SK-N-SH treated with all-trans-retinoic acid at 6 μM for 48 hours (cell line): ENCODE data around the gene DVL1.

Experiments
- ATAC-seq: fragments of 200-7000 bp; cut with Tn5 transposase; 3 replicates; pipeline ENCODE4 v1.9.1; 2020; ENCODE audit warnings: mild to moderate bottlenecking, moderate library complexity
- ARNTL ChIP-seq: fragments of 450-650 bp; formaldehyde crosslinking; IDR thresholded peaks from 2 replicates; pipeline ENCODE4 v1.5.0; 2020; ENCODE audit warnings: low read depth, mild to moderate bottlenecking, moderate library complexity, borderline replicate concordance
- BACH2 ChIP-seq: fragments of 250-450 bp; sonication (Bioruptor Pico); IDR thresholded peaks from 2 replicates; pipeline ENCODE4 v1.9.0; 2021; ENCODE audit warnings: mild to moderate bottlenecking, borderline replicate concordance
- CSDC2 ChIP-seq: fragments of 250-450 bp; sonication (Bioruptor Pico); IDR thresholded peaks from 2 replicates; pipeline ENCODE4 v1.5.0; 2020; ENCODE audit warnings: mild to moderate bottlenecking, moderate library complexity
- ESRRG ChIP-seq: fragments of 250-450 bp; sonication (Bioruptor Pico); IDR thresholded peaks from 2 replicates; pipeline ENCODE4 v1.6.1; 2021; ENCODE audit warnings: mild to moderate bottlenecking
- GLIS3 ChIP-seq: fragments of 250-450 bp; sonication (Bioruptor Pico); IDR thresholded peaks from 2 replicates; pipeline ENCODE4 v1.5.0; 2020; ENCODE audit warnings: mild to moderate bottlenecking, moderate library complexity
- ISL1 ChIP-seq: fragments of 250-450 bp; sonication (Bioruptor Pico); IDR thresholded peaks from 2 replicates; pipeline ENCODE4 v2.1.2; 2022; ENCODE audit warnings: mild to moderate bottlenecking, moderate library complexity
- OSR1 ChIP-seq: fragments of 250-450 bp; sonication (Bioruptor Pico); IDR thresholded peaks from 2 replicates; pipeline ENCODE4 v1.8.0; 2022; ENCODE audit warnings: moderate library complexity, mild to moderate bottlenecking, inconsistent platforms
- PPARA ChIP-seq: fragments of 250-450 bp; sonication (Bioruptor Pico); IDR thresholded peaks from 2 replicates; pipeline ENCODE4 v1.5.0; 2020; ENCODE audit warnings: mild to moderate bottlenecking, borderline replicate concordance
- RARB ChIP-seq: fragments of 250-450 bp; sonication (Bioruptor Pico); IDR thresholded peaks from 2 replicates; pipeline ENCODE4 v1.8.0; 2021; ENCODE audit warnings: mild to moderate bottlenecking, moderate library complexity
- SNAI2 ChIP-seq: fragments of 250-450 bp; sonication (Bioruptor Pico); IDR thresholded peaks from 2 replicates; pipeline ENCODE4 v1.5.0; 2020; ENCODE audit warnings: mild to moderate bottlenecking, moderate library complexity
- TCF4 ChIP-seq: fragments of 250-450 bp; sonication (Bioruptor Pico); IDR thresholded peaks from 2 replicates; pipeline ENCODE4 v1.8.0; 2021; ENCODE audit warnings: mild to moderate bottlenecking, moderate library complexity, borderline replicate concordance
- TOX ChIP-seq: fragments of 250-450 bp; sonication (Bioruptor Pico); IDR thresholded peaks from 2 replicates; pipeline ENCODE4 v1.8.0; 2021; ENCODE audit warnings: mild to moderate bottlenecking, moderate library complexity, borderline replicate concordance
- TSHZ2 ChIP-seq: fragments of 250-450 bp; sonication (Bioruptor Pico); IDR thresholded peaks from 2 replicates; pipeline ENCODE4 v1.5.0; 2020; ENCODE audit warnings: mild to moderate bottlenecking, moderate library complexity
- ZC3H10 ChIP-seq: fragments of 250-450 bp; sonication (Bioruptor Pico); IDR thresholded peaks from 2 replicates; pipeline ENCODE4 v1.5.1; 2021; ENCODE audit warnings: mild to moderate bottlenecking, moderate library complexity
- ZFP3 ChIP-seq: fragments of 250-450 bp; sonication (Bioruptor Pico); IDR thresholded peaks from 2 replicates; pipeline ENCODE4 v1.5.0; 2020; ENCODE audit warnings: mild to moderate bottlenecking, moderate library complexity
- ZFP30 ChIP-seq: fragments of 450-650 bp; formaldehyde crosslinking; IDR thresholded peaks from 2 replicates; pipeline ENCODE4 v1.5.0; 2022; ENCODE audit warnings: mild to moderate bottlenecking, moderate library complexity
- ZNF565 ChIP-seq: fragments of 450-650 bp; formaldehyde crosslinking; conservative IDR thresholded peaks from 2 replicates; pipeline ENCODE4 v1.5.0; 2020; ENCODE audit warnings: low read depth, mild to moderate bottlenecking, moderate library complexity
- ZNF70 ChIP-seq: fragments of 450-650 bp; formaldehyde crosslinking; IDR thresholded peaks from 2 replicates; pipeline ENCODE4 v1.5.0; 2020; ENCODE audit warnings: mild to moderate bottlenecking, moderate library complexity
- ZNF8 ChIP-seq: fragments of 450-650 bp; formaldehyde crosslinking; IDR thresholded peaks from 2 replicates; pipeline ENCODE4 v1.5.0; 2020; ENCODE audit warnings: mild to moderate bottlenecking, moderate library complexity
- TF ChIP-seq, protein P1 (sequence below): fragments of 250-450 bp; sonication (Bioruptor Pico); IDR thresholded peaks from 2 replicates; pipeline ENCODE4 v1.5.1; 2021; ENCODE audit warnings: mild to moderate bottlenecking, moderate library complexity
- TF ChIP-seq, protein P2 (sequence below): fragments of 250-450 bp; sonication (Bioruptor Pico); IDR thresholded peaks from 2 replicates; pipeline ENCODE4 v1.8.0; 2021; ENCODE audit warnings: low read depth, mild to moderate bottlenecking, moderate library complexity, borderline replicate concordance
- TF ChIP-seq, protein P3 (sequence below): fragments of 250-450 bp; sonication (Bioruptor Pico); IDR thresholded peaks from 2 replicates; pipeline ENCODE4 v1.8.0; 2020; ENCODE audit warnings: mild to moderate bottlenecking, moderate library complexity, borderline replicate concordance
- TF ChIP-seq, protein P4 (sequence below): fragments of 250-450 bp; sonication (Bioruptor Pico); IDR thresholded peaks from 2 replicates; pipeline ENCODE4 v1.5.1; 2020; ENCODE audit warnings: low read depth, mild to moderate bottlenecking, moderate library complexity

DVL1 gene

GRCh38 chr1:1394116-1394515 is 44.9 kb upstream of the DVL1 start:
- ATAC-seq: no peak
- TF ChIP-seq SNAI2: no peak
- TF ChIP-seq, protein P1, sequence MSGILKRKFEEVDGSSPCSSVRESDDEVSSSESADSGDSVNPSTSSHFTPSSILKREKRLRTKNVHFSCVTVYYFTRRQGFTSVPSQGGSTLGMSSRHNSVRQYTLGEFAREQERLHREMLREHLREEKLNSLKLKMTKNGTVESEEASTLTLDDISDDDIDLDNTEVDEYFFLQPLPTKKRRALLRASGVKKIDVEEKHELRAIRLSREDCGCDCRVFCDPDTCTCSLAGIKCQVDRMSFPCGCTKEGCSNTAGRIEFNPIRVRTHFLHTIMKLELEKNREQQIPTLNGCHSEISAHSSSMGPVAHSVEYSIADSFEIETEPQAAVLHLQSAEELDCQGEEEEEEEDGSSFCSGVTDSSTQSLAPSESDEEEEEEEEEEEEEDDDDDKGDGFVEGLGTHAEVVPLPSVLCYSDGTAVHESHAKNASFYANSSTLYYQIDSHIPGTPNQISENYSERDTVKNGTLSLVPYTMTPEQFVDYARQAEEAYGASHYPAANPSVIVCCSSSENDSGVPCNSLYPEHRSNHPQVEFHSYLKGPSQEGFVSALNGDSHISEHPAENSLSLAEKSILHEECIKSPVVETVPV: no peak
- no peak for TF ChIP-seq ZFP30 (CRISPR knock-in tag)
- no peak for TF ChIP-seq BACH2 (CRISPR knock-in tag)
- no peak for TF ChIP-seq ESRRG (CRISPR knock-in tag)
- TF ChIP-seq GLIS3 (CRISPR knock-in tag): no peak
- TF ChIP-seq, protein P2, sequence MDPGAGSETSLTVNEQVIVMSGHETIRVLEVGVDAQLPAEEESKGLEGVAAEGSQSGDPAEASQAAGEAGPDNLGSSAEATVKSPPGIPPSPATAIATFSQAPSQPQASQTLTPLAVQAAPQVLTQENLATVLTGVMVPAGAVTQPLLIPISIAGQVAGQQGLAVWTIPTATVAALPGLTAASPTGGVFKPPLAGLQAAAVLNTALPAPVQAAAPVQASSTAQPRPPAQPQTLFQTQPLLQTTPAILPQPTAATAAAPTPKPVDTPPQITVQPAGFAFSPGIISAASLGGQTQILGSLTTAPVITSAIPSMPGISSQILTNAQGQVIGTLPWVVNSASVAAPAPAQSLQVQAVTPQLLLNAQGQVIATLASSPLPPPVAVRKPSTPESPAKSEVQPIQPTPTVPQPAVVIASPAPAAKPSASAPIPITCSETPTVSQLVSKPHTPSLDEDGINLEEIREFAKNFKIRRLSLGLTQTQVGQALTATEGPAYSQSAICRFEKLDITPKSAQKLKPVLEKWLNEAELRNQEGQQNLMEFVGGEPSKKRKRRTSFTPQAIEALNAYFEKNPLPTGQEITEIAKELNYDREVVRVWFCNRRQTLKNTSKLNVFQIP: no peak
- TF ChIP-seq TOX (CRISPR knock-in tag): no peak
- TF ChIP-seq OSR1 (CRISPR knock-in tag): no peak
- no peak for TF ChIP-seq TSHZ2
- no peak for TF ChIP-seq CSDC2 (CRISPR knock-in tag)
- no peak for TF ChIP-seq TCF4
- no peak for TF ChIP-seq ZNF70 (CRISPR knock-in tag)
- no peak for TF ChIP-seq ZNF8 (CRISPR knock-in tag)
- no peak for TF ChIP-seq PPARA (CRISPR knock-in tag)
- no peak for TF ChIP-seq ZC3H10 (CRISPR knock-in tag)
- TF ChIP-seq ISL1 (CRISPR knock-in tag): no peak
- no peak for TF ChIP-seq ARNTL (CRISPR knock-in tag)
- TF ChIP-seq RARB (CRISPR knock-in tag): no peak

DNA sequence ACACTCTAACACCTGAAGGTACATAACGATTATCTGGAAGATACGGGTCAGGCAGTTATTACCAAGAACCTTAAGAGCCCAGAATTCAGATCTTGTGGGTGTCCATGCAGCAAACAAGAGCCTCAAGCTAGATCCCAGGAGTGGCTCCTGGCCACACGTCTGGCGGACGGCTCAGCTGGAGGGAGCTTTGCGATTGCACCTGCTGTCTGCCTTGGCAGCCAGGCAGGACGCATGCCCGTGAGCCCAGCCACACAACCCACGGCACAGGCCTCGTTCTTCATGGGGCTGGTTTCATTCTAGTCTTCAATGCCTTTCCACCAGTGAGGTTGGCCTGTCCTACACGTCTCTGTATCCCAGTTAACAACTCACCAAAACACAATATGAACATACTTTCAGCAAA is 44.2 kb upstream of the DVL1 start:
- no peak for ATAC-seq
- TF ChIP-seq TCF4 (no peak), TSHZ2 (no peak), GLIS3 (CRISPR knock-in tag) (no peak), TOX (CRISPR knock-in tag) (no peak), PPARA (CRISPR knock-in tag) (no peak), ZFP3 (CRISPR knock-in tag) (no peak), ESRRG (CRISPR knock-in tag) (no peak), ZNF565 (no peak), RARB (CRISPR knock-in tag) (no peak), ZFP30 (CRISPR knock-in tag) (no peak), ISL1 (CRISPR knock-in tag) (no peak), BACH2 (CRISPR knock-in tag) (no peak), OSR1 (CRISPR knock-in tag) (no peak), ARNTL (CRISPR knock-in tag) (no peak), SNAI2 (no peak), ZNF70 (CRISPR knock-in tag) (no peak)
- TF ChIP-seq, protein P2: no peak
- TF ChIP-seq, protein P1: no peak
- TF ChIP-seq, protein P3, sequence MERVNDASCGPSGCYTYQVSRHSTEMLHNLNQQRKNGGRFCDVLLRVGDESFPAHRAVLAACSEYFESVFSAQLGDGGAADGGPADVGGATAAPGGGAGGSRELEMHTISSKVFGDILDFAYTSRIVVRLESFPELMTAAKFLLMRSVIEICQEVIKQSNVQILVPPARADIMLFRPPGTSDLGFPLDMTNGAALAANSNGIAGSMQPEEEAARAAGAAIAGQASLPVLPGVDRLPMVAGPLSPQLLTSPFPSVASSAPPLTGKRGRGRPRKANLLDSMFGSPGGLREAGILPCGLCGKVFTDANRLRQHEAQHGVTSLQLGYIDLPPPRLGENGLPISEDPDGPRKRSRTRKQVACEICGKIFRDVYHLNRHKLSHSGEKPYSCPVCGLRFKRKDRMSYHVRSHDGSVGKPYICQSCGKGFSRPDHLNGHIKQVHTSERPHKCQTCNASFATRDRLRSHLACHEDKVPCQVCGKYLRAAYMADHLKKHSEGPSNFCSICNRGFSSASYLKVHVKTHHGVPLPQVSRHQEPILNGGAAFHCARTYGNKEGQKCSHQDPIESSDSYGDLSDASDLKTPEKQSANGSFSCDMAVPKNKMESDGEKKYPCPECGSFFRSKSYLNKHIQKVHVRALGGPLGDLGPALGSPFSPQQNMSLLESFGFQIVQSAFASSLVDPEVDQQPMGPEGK: no peak
- TF ChIP-seq, protein P4, sequence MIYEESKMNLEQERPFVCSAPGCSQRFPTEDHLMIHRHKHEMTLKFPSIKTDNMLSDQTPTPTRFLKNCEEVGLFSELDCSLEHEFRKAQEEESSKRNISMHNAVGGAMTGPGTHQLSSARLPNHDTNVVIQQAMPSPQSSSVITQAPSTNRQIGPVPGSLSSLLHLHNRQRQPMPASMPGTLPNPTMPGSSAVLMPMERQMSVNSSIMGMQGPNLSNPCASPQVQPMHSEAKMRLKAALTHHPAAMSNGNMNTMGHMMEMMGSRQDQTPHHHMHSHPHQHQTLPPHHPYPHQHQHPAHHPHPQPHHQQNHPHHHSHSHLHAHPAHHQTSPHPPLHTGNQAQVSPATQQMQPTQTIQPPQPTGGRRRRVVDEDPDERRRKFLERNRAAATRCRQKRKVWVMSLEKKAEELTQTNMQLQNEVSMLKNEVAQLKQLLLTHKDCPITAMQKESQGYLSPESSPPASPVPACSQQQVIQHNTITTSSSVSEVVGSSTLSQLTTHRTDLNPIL (CRISPR knock-in tag): no peak
